ENCODE data around the gene GSTM3. TPM values are rescaled to one million over a fixed set of nuclear protein-coding genes. Genes with fewer than 3 reads are reported as not detected.

GSTM3 gene
- total RNA-seq: 10 to 100 TPM; 46.8 to 68.7 TPM
- long read RNA-seq, full-length matches to known transcripts: 4 of 4 reads
- long read RNA-seq, partial matches to known transcripts: 0 of 4 reads
- long read RNA-seq, other reads (novel, unspliced or antisense): 0 of 4 reads

- DNase-seq (no peak), ATAC-seq (peak; percentile 6 to 27)
- intact Hi-C loops (cut with DNase I): no loop called here
Observed at GRCh38 chr1:109740615-109741373, at the start of gene GSTM3. TSS of gene GSTM3 (minus strand) at chr1:109741038. CDS start at chr1:109740287, 751 bp downstream.

- intact Hi-C loops (cut with DNase I): loop anchor here (5.0 to 10.0 kb wide), 3 partner anchors 104 to 192 kb away; partner anchors contain the start of genes AHCYL1 (in 1 of the 2) and CSF1 (in 1 of the 2)
- no peak for DNase-seq
- ATAC-seq: no peak
Observed at GRCh38 chr1:109790329-109790728, 49.5 kb upstream of the GSTM3 start.

- DNase-seq (no peak), ATAC-seq (no peak)
- intact Hi-C loops (cut with DNase I): loop anchor here (5.0 to 10.0 kb wide), 3 partner anchors 105 to 193 kb away; partner anchors contain the start of genes AHCYL1 (in 1 of the 2) and CSF1 (in 1 of the 2)
Observed at GRCh38 chr1:109789551-109790180, 48.8 kb upstream of the GSTM3 start.

DNA sequence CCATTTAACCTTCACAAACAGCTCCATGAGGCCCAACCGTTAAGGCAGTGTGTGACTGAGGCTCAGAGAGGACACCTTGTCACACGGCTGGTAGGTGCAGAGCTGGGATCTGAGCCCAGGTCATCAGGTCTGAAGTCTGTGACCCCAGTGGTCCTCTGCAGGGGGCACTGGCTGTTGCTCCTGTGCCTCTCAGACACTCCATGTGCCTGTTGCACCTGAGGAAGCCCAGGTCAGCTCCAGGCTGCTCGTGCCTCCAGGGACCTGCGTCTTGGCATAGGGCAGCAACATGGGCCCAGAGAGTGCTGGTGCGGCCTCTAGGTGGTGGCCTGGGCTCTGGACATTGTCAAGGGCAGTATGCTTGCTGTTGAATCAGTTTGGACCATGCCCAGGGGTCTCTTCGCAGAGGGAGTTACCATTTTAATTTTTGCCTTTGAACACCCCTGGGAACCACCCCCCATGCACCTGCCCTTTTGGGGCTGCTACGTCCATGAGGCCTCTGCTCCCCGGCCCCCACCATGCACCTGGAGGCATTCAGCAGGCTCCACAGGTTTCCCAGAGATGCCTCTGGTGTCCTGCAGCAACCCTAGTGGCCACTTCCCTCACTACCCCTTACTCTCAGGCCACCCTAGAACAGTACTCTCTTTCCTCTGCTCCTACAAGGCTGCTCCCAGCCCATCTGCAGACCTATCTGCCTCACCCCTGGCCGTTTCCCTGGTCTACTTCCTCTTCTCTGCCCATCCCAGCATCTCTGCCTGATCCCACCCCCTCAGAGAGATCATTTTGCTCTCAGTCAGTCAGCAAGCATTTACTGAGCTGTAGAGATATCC lies 48.1 kb upstream of the GSTM3 start:
- ATAC-seq (no peak), DNase-seq (peak; percentile 14)
- intact Hi-C loops (cut with DNase I): no loop called here

GRCh38 chr1:109787845-109788601 lies 47.2 kb upstream of the GSTM3 start:
- ATAC-seq: no peak
- peak; percentile 19 for DNase-seq
- intact Hi-C loops (cut with DNase I): no loop called here

DNA sequence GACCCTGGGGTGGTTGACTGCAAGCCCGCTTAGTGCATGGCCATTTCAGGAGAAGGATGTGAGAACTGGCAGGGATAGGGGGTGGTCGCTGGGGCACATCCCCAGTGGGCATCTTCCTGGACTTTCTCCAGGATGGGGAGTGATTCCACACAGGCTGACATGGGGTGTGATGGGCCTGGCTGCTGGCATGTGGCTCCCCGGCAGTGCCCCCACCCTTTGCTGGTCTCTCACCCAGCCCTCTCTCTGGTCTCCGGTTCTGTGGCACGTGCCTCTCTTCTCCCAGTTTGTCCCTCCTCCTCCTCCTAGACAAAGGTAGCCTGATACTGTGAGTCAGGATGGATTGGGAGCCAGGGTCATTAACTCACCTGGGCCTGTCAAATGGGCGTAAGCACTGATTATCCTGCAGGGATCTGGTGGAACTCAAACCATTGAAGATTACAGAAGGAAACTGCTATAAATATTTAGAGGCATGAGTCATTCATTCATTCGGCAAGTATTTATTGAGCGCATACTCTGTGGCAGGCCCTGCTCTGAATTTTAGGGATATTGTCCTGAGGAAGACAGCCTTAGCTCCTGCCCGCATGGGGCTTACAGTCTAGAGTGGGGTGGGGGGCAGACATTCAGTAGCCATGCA lies 46.5 kb upstream of the GSTM3 start:
- no peak for ATAC-seq
- no peak for DNase-seq
- intact Hi-C loops (cut with DNase I): no loop called here

GRCh38 chr1:109786531-109787021 lies 45.7 kb upstream of the GSTM3 start:
- ATAC-seq (peak in 1 of 2 donors; percentile 60), DNase-seq (peak; percentile 27)
- intact Hi-C loops (cut with DNase I): no loop called here

DNA sequence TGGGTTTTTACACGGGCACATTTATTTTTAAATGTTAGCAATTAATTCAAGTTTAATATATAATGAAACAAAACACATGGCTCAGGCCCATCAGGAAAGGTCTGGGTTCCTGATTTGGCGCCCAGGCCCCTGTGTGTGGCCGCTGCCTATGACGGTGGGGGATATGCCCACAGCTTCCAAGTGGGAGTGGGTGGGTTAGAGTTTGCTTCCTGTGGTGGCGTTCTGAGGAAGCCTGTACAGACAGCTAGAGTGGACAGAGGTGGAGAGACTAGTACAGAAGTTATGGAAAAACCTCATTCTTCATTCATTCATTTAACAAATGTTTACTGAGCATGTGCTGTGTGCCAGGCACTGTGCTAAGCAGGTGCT lies 45.3 kb upstream of the GSTM3 start:
- intact Hi-C loops (cut with DNase I): no loop called here
- no peak for DNase-seq
- no peak for ATAC-seq

GRCh38 chr1:109785446-109786111 lies 44.7 kb upstream of the GSTM3 start:
- DNase-seq (peak; percentile 3), ATAC-seq (no peak)
- intact Hi-C loops (cut with DNase I): no loop called here

DNA sequence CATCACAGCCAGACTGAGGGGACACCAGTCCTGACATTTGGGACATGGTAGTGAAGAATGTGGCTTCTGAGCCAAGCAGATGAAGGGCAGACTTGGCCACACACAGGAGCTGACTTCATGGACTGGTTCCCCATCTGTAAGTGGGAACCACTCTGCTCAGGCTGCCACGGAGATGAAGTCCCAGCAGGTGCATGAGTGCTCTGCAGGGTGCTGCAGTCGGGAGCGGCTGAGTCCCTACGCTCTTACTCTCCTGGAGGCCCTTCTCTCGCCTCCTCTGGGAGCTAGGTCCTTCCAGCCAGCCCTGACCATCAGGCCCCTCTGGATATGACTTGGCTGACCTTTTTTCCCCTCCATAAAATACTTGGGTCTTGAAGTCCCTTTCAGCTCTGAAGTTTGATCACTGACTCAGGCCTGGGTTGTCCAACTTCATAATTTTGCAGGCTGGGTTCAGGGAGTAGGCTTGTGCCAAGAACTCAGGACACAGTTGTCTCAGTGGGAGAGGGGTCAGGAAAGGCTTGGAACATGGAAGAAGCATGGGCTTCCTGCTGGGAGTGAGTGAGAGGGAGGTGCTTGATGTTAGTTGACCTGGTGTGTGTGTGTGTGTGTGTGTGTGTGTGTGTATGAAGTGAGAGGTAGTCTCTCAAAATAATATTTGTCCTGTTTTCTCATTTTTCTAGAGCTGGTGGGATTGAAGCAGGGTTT lies 43.9 kb upstream of the GSTM3 start:
- peak in 1 of 2 donors; percentile 58 for ATAC-seq
- intact Hi-C loops (cut with DNase I): no loop called here
- peak; percentile 9 for DNase-seq

GRCh38 chr1:109783436-109783835 lies 42.6 kb upstream of the GSTM3 start:
- ATAC-seq (peak; percentile 67 to 80), DNase-seq (peak; percentile 32)
- intact Hi-C loops (cut with DNase I): no loop called here

GRCh38 chr1:109782927-109783326 lies 42.1 kb upstream of the GSTM3 start:
- intact Hi-C loops (cut with DNase I): no loop called here
- DNase-seq (peak; percentile 13), ATAC-seq (no peak)

DNA sequence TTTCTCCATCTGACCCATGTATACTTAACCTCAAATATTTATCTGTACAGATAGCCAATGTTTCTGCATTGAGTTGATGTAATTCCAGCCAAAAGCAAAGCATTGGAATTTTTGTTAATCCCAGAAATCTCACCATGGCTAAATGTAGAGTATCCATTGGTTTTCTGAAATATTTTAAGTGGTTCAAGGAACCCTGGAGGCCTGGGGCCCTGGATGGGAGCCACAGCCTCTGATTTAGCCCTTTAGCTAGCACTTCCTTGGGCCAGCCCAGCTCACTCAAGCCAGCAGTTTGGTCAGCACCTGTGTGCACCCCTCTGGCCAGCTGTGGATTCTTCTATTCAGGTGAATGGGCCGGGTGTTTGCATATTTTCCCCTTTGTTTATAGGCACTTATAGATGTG lies 41.7 kb upstream of the GSTM3 start:
- ATAC-seq: no peak
- peak; percentile 5 for DNase-seq
- intact Hi-C loops (cut with DNase I): no loop called here

DNA sequence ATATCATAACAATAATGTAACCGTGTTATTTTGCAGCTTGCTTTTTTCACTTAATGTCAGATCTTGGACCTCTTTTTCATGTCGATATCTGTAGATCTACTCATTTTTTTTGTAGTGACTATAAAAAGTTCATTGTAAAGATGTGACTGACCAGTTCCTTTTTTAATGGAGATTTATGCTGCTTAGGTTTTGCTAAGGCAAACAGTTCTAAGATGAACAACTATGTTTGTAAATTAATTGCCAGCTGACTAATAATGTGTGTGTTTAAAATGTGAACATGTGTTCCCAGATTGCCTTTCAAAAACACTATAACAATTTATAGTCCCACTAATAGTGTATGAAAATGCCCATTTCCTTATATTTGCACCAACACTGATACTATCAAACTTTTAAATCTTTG lies 41.0 kb upstream of the GSTM3 start:
- intact Hi-C loops (cut with DNase I): no loop called here

DNA sequence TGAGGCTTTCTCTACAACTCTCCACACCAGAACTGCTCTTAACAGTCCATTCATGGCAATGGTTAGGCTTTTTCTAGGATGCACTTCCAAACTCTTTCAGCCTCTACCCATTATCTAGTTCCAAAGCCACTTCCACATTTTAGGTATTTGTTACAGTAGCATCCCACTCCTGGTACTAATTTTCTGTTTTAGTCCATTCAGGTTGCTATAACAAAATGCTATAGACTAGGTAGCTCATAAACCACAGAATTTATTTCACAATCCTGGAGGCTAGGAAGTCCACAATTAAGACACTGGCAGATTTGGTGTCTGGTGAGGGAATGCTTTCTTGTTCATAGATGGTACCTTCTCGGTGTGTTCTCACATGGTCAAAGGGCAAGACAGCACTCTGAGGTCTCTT lies 40.1 kb upstream of the GSTM3 start:
- intact Hi-C loops (cut with DNase I): no loop called here
- no peak for ATAC-seq
- no peak for DNase-seq

More for the DNA sequence above, 41.0 kb upstream of the GSTM3 start:
- no peak for DNase-seq
- ATAC-seq: no peak

DNA sequence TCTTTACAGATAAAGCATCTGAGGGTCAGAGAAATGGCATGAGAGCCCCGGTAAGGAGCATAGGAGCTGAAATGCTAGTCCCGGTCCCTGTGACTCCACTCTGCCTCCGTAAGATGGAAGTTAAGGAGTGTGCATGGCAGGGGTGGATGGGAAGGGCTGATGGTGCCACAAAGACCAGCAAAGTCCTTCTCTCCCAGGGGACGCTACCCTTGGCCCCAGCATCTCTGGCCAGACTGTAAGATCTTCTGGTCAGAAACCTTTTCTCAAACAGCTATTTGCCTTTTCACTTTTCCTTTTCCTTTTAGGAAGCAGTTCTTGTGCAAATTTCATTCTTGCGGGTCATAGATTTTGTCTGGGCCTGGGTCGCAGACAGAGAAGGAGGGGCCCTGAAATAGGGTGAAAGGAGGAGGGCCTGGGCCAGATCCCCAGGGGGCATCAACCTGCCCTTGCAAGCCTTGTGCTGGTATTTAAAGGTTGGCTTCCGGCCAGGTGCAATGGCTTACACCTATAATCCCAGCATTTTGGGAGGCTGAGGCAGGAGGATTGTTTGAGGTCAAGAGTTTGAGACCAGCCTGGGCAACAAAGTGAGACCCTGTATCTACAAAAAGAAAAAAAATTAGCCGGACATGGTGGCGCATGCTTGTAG lies 37.3 kb upstream of the GSTM3 start:
- DNase-seq: peak; percentile 14
- no peak for ATAC-seq
- intact Hi-C loops (cut with DNase I): loop anchor here (1.0 to 2.0 kb wide), 2 partner anchors 206 to 207 kb away; partner anchors contain the start of gene AHCYL1 (in 2 of the 2)
